Kidney epithelial cell (primary cell): ENCODE data around the gene THSD7A. TPM values are rescaled to one million over a fixed set of nuclear protein-coding genes. Genes with fewer than 3 reads are reported as not detected.

Source experiments
- DNase-seq: peaks from one replicate; pipeline ENCODE4 v3.0.0-alpha.2; 2010; ENCODE audit warnings: low read depth
- H3K27me3 ChIP-seq: 2 replicates; pipeline ENCODE4 v1.6.0; 2011; ENCODE audit warnings: low read length; ENCODE audit not compliant: control insufficient read depth, insufficient read depth
- H3K36me3 ChIP-seq: 2 replicates; pipeline ENCODE4 v1.5.1; 2011; ENCODE audit warnings: low read length; ENCODE audit not compliant: control insufficient read depth, insufficient read depth
- H3K4me3 ChIP-seq: 2 replicates; pipeline ENCODE4 v1.5.1; 2011; ENCODE audit warnings: low read depth, mild to moderate bottlenecking, control low read depth, low read length
- CTCF ChIP-seq: IDR thresholded peaks from 2 replicates; pipeline ENCODE4 v1.5.1; 2011; ENCODE audit warnings: mild to moderate bottlenecking, moderate library complexity, low read length, control low read depth, inconsistent platforms; ENCODE audit not compliant: insufficient read depth, poor library complexity, severe bottlenecking
- total RNA-seq: library from RNA; depleted of rRNA; stranded (reverse); fragments of >200 nt; gene quantifications from 2 replicates; pipeline ENCODE4 v1.2.3, GENCODE V29; 2015

THSD7A gene
- total RNA-seq, 1 donor from 2014 or later: 27.3 TPM

GRCh38 chr7:11788568-11788967 is 43.4 kb downstream of the THSD7A start:
- TF ChIP-seq CTCF: no peak
- Histone ChIP-seq H3K27me3 (no peaks in the 10 kb centered on the region), H3K4me3 (no peak overlapping the region), H3K36me3 (no peaks in the 10 kb centered on the region)
- DNase-seq: no peak

- H3K4me3 ChIP-seq: no peak overlapping the region
- DNase-seq: no peak
- no peaks in the 10 kb centered on the region for H3K27me3 ChIP-seq
- TF ChIP-seq CTCF: no peak
- no peaks in the 10 kb centered on the region for H3K36me3 ChIP-seq
Observed at GRCh38 chr7:11787534-11787933, 44.5 kb downstream of the THSD7A start.

GRCh38 chr7:11786186-11786585 is 45.8 kb downstream of the THSD7A start:
- Histone ChIP-seq H3K4me3 (no peak overlapping the region), H3K27me3 (no peaks in the 10 kb centered on the region)
- peak; percentile 72 for DNase-seq

GRCh38 chr7:11784769-11785536 is 47.0 kb downstream of the THSD7A start:
- DNase-seq: no peak
- Histone ChIP-seq H3K27me3 (no peaks in the 10 kb centered on the region), H3K4me3 (no peak overlapping the region), H3K36me3 (no peaks in the 10 kb centered on the region)
- no peak for TF ChIP-seq CTCF

More at GRCh38 chr7:11786186-11786585, 45.8 kb downstream of the THSD7A start:
- TF ChIP-seq CTCF: no peak
- no peaks in the 10 kb centered on the region for H3K36me3 ChIP-seq

GRCh38 chr7:11779864-11780674 is 51.9 kb downstream of the THSD7A start:
- no peaks in the 10 kb centered on the region for H3K27me3 ChIP-seq
- TF ChIP-seq CTCF: no peak
- H3K4me3 ChIP-seq: no peak overlapping the region
- no peaks in the 10 kb centered on the region for H3K36me3 ChIP-seq
- DNase-seq: no peak

GRCh38 chr7:11776039-11776438 is 56.0 kb downstream of the THSD7A start:
- H3K27me3 ChIP-seq: no peaks in the 10 kb centered on the region
- H3K4me3 ChIP-seq: no peak overlapping the region
- DNase-seq: no peak
- H3K36me3 ChIP-seq: no peaks in the 10 kb centered on the region
- TF ChIP-seq CTCF: no peak
